NOMO-1 treated with DMSO at 0.1 percent for 48 hours (cell line): ENCODE measurements around the gene GOLGA6L25.
"Not testable (repeated sequence)": the region's sequence is repeated elsewhere in the genome, so short reads cannot be mapped to it uniquely, and the experiment has no call there.

Experiments
- DNase-seq: peaks from one replicate; lab custom pipeline; 2025; ENCODE audit not compliant: unreplicated experiment; lab: John Stamatoyannopoulos, UW

The GOLGA6L25 gene

GRCh38 chr15:28553268-28553667 lies at the start of gene GOLGA6L25:
TSS of gene GOLGA6L25 (plus strand) at chr15:28553568. CDS start at chr15:28553629, 61 bp downstream.
- not testable (repeated sequence) for DNase-seq

GRCh38 chr15:28508217-28508889 lies 45.0 kb upstream of the GOLGA6L25 start:
- not testable (repeated sequence) for DNase-seq

GRCh38 chr15:28514128-28514527 lies 39.2 kb upstream of the GOLGA6L25 start:
- not testable (repeated sequence) for DNase-seq

- not testable (repeated sequence) for DNase-seq
Measured at GRCh38 chr15:28515208-28515607, 38.2 kb upstream of the GOLGA6L25 start.

GRCh38 chr15:28532954-28533353 lies 20.4 kb upstream of the GOLGA6L25 start, which contains the start of gene GOLGA8G:
TSS of gene GOLGA8G (minus strand) at chr15:28532971. CDS start at chr15:28532909, 62 bp downstream.
- DNase-seq, result not testable (repeated sequence)

- not testable (repeated sequence) for DNase-seq
Measured at GRCh38 chr15:28573351-28573750, 20.0 kb downstream of the GOLGA6L25 start.

GRCh38 chr15:28588977-28589606 lies 35.7 kb downstream of the GOLGA6L25 start:
- DNase-seq, result not testable (repeated sequence)

- not testable (repeated sequence) for DNase-seq
Measured at GRCh38 chr15:28589769-28590168, 36.4 kb downstream of the GOLGA6L25 start.

GRCh38 chr15:28592395-28592794 lies 39.0 kb downstream of the GOLGA6L25 start:
- DNase-seq, result not testable (repeated sequence)

GRCh38 chr15:28593424-28594129 lies 40.2 kb downstream of the GOLGA6L25 start:
- not testable (repeated sequence) for DNase-seq

- not testable (repeated sequence) for DNase-seq
Measured at GRCh38 chr15:28597471-28597870, 44.1 kb downstream of the GOLGA6L25 start.

- not testable (repeated sequence) for DNase-seq
Measured at GRCh38 chr15:28598209-28598608, 44.8 kb downstream of the GOLGA6L25 start.

- not testable (repeated sequence) for DNase-seq
Measured at GRCh38 chr15:28602152-28602551, 48.8 kb downstream of the GOLGA6L25 start.
